ENCODE results near the gene HBEGF. TPM values are rescaled to one million over a fixed set of nuclear protein-coding genes. Genes with fewer than 3 reads are reported as not detected.

Gene HBEGF
- total RNA-seq, 2 donors from 2014 or later, result 1.4 to 2.1 TPM

DNA sequence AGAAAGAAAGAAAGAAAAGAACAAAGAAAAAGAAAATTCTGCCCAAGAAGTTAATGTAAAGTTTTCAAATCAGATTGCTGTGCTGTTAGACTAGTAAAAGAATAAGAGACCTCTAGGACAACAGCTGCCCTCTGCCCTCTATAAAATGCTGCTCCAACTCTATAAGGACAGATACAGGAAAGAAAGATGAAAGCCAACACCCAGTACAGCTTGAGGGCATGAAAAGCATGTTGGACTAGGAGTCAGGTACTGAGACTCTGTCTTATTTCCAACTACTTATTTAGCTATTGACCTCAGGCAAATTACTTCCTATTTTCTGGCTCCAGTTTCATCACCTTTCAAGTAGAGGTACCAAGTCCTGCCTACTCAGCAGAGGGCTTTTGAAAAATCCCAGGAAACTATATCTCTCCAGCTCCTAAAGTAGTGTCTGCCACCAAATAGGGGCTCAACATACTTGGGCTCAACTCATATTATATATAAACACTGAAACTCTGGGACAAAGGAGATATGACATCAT lies 5.7 kb downstream of the HBEGF start:
- peaks cover 10% of the 10 kb centered on the region for H3K27me3 ChIP-seq (ENCODE audit: control insufficient read depth, insufficient read depth, low read length, poor library complexity, severe bottlenecking)
- Mint-ChIP-seq H3K4me3 (no peak overlapping the region), H3K4me1 (peaks cover 5% of the 10 kb centered on the region), H3K27ac (no peak overlapping the region), H3K36me3 (ENCODE audit: low read depth) (no peaks in the 10 kb centered on the region), H3K27me3 (ENCODE audit: insufficient read depth) (peaks cover 10% of the 10 kb centered on the region), H3K9me3 (no peaks in the 10 kb centered on the region)
- H3K36me3 ChIP-seq (ENCODE audit: control insufficient read depth, insufficient read depth, low read length), result peaks cover 3% of the 10 kb centered on the region
- TF ChIP-seq, protein P1, sequence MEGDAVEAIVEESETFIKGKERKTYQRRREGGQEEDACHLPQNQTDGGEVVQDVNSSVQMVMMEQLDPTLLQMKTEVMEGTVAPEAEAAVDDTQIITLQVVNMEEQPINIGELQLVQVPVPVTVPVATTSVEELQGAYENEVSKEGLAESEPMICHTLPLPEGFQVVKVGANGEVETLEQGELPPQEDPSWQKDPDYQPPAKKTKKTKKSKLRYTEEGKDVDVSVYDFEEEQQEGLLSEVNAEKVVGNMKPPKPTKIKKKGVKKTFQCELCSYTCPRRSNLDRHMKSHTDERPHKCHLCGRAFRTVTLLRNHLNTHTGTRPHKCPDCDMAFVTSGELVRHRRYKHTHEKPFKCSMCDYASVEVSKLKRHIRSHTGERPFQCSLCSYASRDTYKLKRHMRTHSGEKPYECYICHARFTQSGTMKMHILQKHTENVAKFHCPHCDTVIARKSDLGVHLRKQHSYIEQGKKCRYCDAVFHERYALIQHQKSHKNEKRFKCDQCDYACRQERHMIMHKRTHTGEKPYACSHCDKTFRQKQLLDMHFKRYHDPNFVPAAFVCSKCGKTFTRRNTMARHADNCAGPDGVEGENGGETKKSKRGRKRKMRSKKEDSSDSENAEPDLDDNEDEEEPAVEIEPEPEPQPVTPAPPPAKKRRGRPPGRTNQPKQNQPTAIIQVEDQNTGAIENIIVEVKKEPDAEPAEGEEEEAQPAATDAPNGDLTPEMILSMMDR (conservative IDR thresholded peaks at IDR 0.05), result no peak
- no peak for DNase-seq
- no peak overlapping the region for H3K9ac ChIP-seq (ENCODE audit: extremely low read depth, low read length, poor library complexity, severe bottlenecking)
- no peak overlapping the region for H3K27ac ChIP-seq (ENCODE audit: low read depth, low read length)
- H3K4me3 ChIP-seq (ENCODE audit: low read length), result no peak overlapping the region
- H3K4me1 ChIP-seq (ENCODE audit: control insufficient read depth, insufficient read depth, low read length), result no peaks in the 10 kb centered on the region
- H3K9me3 ChIP-seq (ENCODE audit: control insufficient read depth, low read length), result no peaks in the 10 kb centered on the region

DNA sequence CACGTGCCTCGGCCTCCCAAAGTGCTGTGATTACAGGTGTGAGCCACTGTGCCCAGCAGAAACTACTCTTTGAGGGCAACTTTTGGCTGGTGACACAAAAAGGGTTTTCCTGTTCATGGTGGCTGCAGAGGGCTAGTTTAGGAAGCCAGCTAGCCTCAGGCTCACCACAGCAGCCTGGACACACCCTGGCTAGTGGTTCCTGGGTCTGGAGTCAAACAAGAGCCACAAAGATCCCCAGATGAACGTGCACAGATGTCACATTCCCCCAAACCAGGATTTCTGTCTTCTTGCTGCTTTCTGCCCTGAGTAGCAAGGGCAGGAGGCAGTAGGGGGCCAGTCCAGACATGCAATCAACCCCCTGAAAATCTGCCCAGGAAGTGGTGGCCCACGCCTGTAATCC lies 6.8 kb downstream of the HBEGF start:
- H3K9me3 Mint-ChIP-seq, result no peaks in the 10 kb centered on the region
- H3K27ac ChIP-seq (ENCODE audit: low read depth, low read length), result no peak overlapping the region

DNA sequence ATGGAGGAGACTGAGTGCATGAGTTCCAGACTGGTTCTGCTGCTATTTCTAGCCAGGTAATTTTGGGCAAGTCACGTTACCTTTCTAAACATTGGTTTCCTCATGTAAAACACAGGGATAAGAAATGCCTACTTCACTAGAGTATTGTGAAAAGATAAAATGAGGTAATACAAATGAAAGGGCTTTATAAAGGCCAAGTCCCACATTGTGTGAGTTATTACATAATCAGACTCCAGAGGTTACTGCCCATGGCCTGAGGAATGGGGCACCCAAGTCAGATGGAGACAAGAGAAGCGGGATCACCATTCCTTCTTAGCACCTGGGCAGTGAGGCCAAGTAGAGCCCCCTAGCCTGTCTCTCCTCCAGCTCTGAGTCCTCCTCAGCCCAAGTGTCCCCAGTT lies 7.5 kb downstream of the HBEGF start:
- TF ChIP-seq, protein P1 (conservative IDR thresholded peaks at IDR 0.05), result no peak
- H3K4me1 ChIP-seq (ENCODE audit: control insufficient read depth, insufficient read depth, low read length), result no peaks in the 10 kb centered on the region
- no peaks in the 10 kb centered on the region for H3K27me3 ChIP-seq (ENCODE audit: control insufficient read depth, insufficient read depth, low read length, poor library complexity, severe bottlenecking)
- H3K9me3 Mint-ChIP-seq, result no peaks in the 10 kb centered on the region
- H3K27ac ChIP-seq (ENCODE audit: low read depth, low read length), result no peak overlapping the region
- H3K27me3 Mint-ChIP-seq (ENCODE audit: insufficient read depth), result no peaks in the 10 kb centered on the region
- peaks cover 3% of the 10 kb centered on the region for H3K36me3 ChIP-seq (ENCODE audit: control insufficient read depth, insufficient read depth, low read length)
- H3K4me3 Mint-ChIP-seq, result no peak overlapping the region
- no peak overlapping the region for H3K4me3 ChIP-seq (ENCODE audit: low read length)
- H3K9ac ChIP-seq (ENCODE audit: extremely low read depth, low read length, poor library complexity, severe bottlenecking), result no peak overlapping the region
- no peak overlapping the region for H3K27ac Mint-ChIP-seq
- peaks cover 2% of the 10 kb centered on the region for H3K36me3 Mint-ChIP-seq (ENCODE audit: low read depth)
- 100% methylated on average over 1 to 2 of the region's 2 CpGs for whole genome bisulfite sequencing, 2 experiments (ENCODE audit: insufficient coverage in 1 of 2, insufficient read length in 1 of 2)
- H3K9me3 ChIP-seq (ENCODE audit: control insufficient read depth, low read length), result no peaks in the 10 kb centered on the region
- no peak for DNase-seq
- no peaks in the 10 kb centered on the region for H3K4me1 Mint-ChIP-seq

More for the DNA sequence above, 6.8 kb downstream of the HBEGF start:
- Histone ChIP-seq H3K4me1 (ENCODE audit: control insufficient read depth, insufficient read depth, low read length) (no peaks in the 10 kb centered on the region), H3K4me3 (ENCODE audit: low read length) (no peak overlapping the region), H3K9me3 (ENCODE audit: control insufficient read depth, low read length) (no peaks in the 10 kb centered on the region), H3K27me3 (ENCODE audit: control insufficient read depth, insufficient read depth, low read length, poor library complexity, severe bottlenecking) (no peaks in the 10 kb centered on the region), H3K9ac (ENCODE audit: extremely low read depth, low read length, poor library complexity, severe bottlenecking) (no peak overlapping the region), H3K36me3 (ENCODE audit: control insufficient read depth, insufficient read depth, low read length) (peaks cover 3% of the 10 kb centered on the region)
- Mint-ChIP-seq H3K4me1 (no peaks in the 10 kb centered on the region), H3K27me3 (ENCODE audit: insufficient read depth) (peaks cover 3% of the 10 kb centered on the region), H3K4me3 (no peak overlapping the region), H3K27ac (no peak overlapping the region), H3K36me3 (ENCODE audit: low read depth) (no peaks in the 10 kb centered on the region)
- TF ChIP-seq, protein P1 (conservative IDR thresholded peaks at IDR 0.05), result no peak
- DNase-seq, result no peak
- 94 to 100% methylated on average over 3 to 4 of the region's 4 CpGs for WGBS, 2 experiments (ENCODE audit: insufficient coverage in 1 of 2, insufficient read length in 1 of 2)
